Measurements from ENCODE around the gene NF1.

GRCh38 chr17:31318298-31318801 is 223.6 kb downstream of the NF1 start:
- no peak for TF ChIP-seq CTCF (IDR thresholded peaks at IDR 0.05; ENCODE audit: low read depth, low read length)
- TF ChIP-seq EZH2phosphoT487 (IDR thresholded peaks at IDR 0.05; ENCODE audit: low read depth), result no peak

Data from OCI-LY3 (cell line).